K562 (cell line): Measurements from ENCODE around the gene CD4. TPM values are rescaled to one million over a fixed set of nuclear protein-coding genes. Genes with fewer than 3 reads are reported as not detected.

ENCODE experiments used
- ATAC-seq: fragments of 200-7000 bp; cut with Tn5 transposase; 3 replicates; pipeline ENCODE4 v1.9.1; 2020; ENCODE audit warnings: moderate library complexity
- BruUV-seq: library from RNA; stranded (reverse); fragments of 400-500 nt; replicated peaks from 2 replicates; lab custom pipeline; 2021; lab: Mats Ljungman, UMichigan
- CTCF ChIA-PET: fragments of 300-600 bp; formaldehyde crosslinking; extraction: SDS; loops from one replicate; lab custom pipeline; 2021; ENCODE audit warnings: low intra/inter-chr PET ratio; lab: Yijun Ruan, JAX
- POLR2A ChIA-PET: fragments of 300-600, 350-650 bp; sonication (Branson Sonifier 250); formaldehyde crosslinking; extraction: SDS; loops from one replicate; lab custom pipeline; 2021; ENCODE audit warnings: antibody characterized with exemption, inconsistent platforms; lab: Yijun Ruan, JAX
- DNase-seq, 4 experiments: peaks; one replicate each; pipeline versions ENCODE4 v3.0.0 to v3.0.0-alpha.2; 2011 to 2018; ENCODE audit warnings: low spot score in 3 of 4, mixed read lengths in 3 of 4; ENCODE audit errors: extremely low read depth in 1 of 4
- FAIRE-seq: peaks from 2 replicates; lab custom pipeline; 2011; peaks lifted over from hg19 to GRCh38; lab: Jason Lieb, UNC
- H2AFZ ChIP-seq: 2 replicates; pipeline ENCODE4 v1.6.0; 2011; ENCODE audit warnings: low read depth, low read length, control low read depth, inconsistent platforms
- H3K27ac ChIP-seq: fragments of 200-600 bp; 3 replicates; pipeline ENCODE4 v1.8.0; 2011; ENCODE audit warnings: low read depth, mild to moderate bottlenecking, control low read depth, inconsistent platforms, low read length, moderate library complexity, mixed read lengths; ENCODE audit errors: extremely low read depth
- H3K27me3 ChIP-seq, 2 experiments: fragments of 300-600 bp in 1 of 2; 2 replicates in 1 of 2; 3 replicates in 1 of 2; pipeline versions ENCODE4 v1.6.0 to v1.8.0; 2011; ENCODE audit warnings: inconsistent platforms in 2 of 2, low read length in 2 of 2, mild to moderate bottlenecking in 1 of 2, mixed read lengths in 1 of 2, moderate library complexity in 1 of 2; ENCODE audit not compliant: control insufficient read depth in 2 of 2, insufficient read depth in 2 of 2
- H3K36me3 ChIP-seq: fragments of 300-600 bp; 3 replicates; pipeline ENCODE4 v1.8.0; 2011; ENCODE audit warnings: mild to moderate bottlenecking, low read length, inconsistent platforms; ENCODE audit not compliant: control insufficient read depth, insufficient read depth
- H3K4me1 ChIP-seq, 2 experiments: fragments of 200-600 bp in 1 of 2; replicated peaks in 1 of 2; 2 replicates in 1 of 2; 3 replicates in 1 of 2; pipeline versions ENCODE4 v1.5.1 to v1.8.0; 2011; ENCODE audit warnings: inconsistent platforms in 2 of 2, low read length in 2 of 2, mild to moderate bottlenecking in 1 of 2, mixed read lengths in 1 of 2, moderate library complexity in 1 of 2; ENCODE audit not compliant: control insufficient read depth in 2 of 2, insufficient read depth in 2 of 2
- H3K4me2 ChIP-seq: 2 replicates; pipeline ENCODE4 v1.6.1; 2011; ENCODE audit warnings: low read length, control low read depth, inconsistent platforms, mixed read lengths; ENCODE audit not compliant: insufficient read depth
- H3K4me3 ChIP-seq: fragments of 200-600 bp; sonication (generic), shearing (Covaris generic); 2 replicates; pipeline ENCODE4 v1.5.1; 2016; ENCODE audit warnings: control low read depth, inconsistent platforms
- H3K79me2 ChIP-seq: fragments of 200-600 bp; 3 replicates; pipeline ENCODE4 v1.8.0; 2011; ENCODE audit warnings: low read length, inconsistent platforms; ENCODE audit not compliant: control insufficient read depth, insufficient read depth
- H3K9ac ChIP-seq, 2 experiments: 2 replicates each; pipeline versions ENCODE4 v1.6.0 to v1.6.1; 2011; ENCODE audit warnings: low read depth in 2 of 2, low read length in 2 of 2, control low read depth in 1 of 2, inconsistent platforms in 1 of 2, mild to moderate bottlenecking in 1 of 2, mixed read lengths in 1 of 2; ENCODE audit not compliant: insufficient read depth in 1 of 2
- H3K9me1 ChIP-seq: one replicate; pipeline ENCODE4 v1.6.0; 2011; ENCODE audit warnings: inconsistent platforms, mild to moderate bottlenecking, low read length, moderate library complexity; ENCODE audit not compliant: control insufficient read depth, insufficient read depth
- H3K9me3 ChIP-seq: replicated peaks from 2 replicates; pipeline ENCODE4 v1.5.1; 2011; ENCODE audit warnings: low read depth, low read length, inconsistent platforms; ENCODE audit not compliant: control insufficient read depth, insufficient read depth
- H4K20me1 ChIP-seq: replicated peaks from 2 replicates; pipeline ENCODE4 v1.6.1; 2011; ENCODE audit warnings: low read length, inconsistent platforms, mixed read lengths; ENCODE audit not compliant: control insufficient read depth, insufficient read depth
- CBX5 ChIP-seq: IDR thresholded peaks from 2 replicates; pipeline ENCODE4 v1.6.1; 2014; ENCODE audit warnings: low read depth, borderline replicate concordance
- RFX5 ChIP-seq: IDR thresholded peaks from 2 replicates; pipeline ENCODE4 v1.6.1; 2011; ENCODE audit warnings: low read depth, mild to moderate bottlenecking, improper control_type of control experiment, low read length
- SMARCB1 ChIP-seq: IDR thresholded peaks from 2 replicates; pipeline ENCODE4 v1.6.1; 2011; ENCODE audit warnings: improper control_type of control experiment, low read depth; ENCODE audit not compliant: insufficient read length
- TCFL5 ChIP-seq: fragments of 250-450 bp; sonication (Bioruptor Pico); conservative IDR thresholded peaks from 2 replicates; pipeline ENCODE4 v1.6.1; 2021; ENCODE audit warnings: mild to moderate bottlenecking, moderate library complexity, matching md5 sums
- WGBS: fragments of 100-300 bp; shearing (Covaris generic); methylation state at CpG from one replicate; pipeline ENCODE4 v1.1.6; 2016; ENCODE audit warnings: low coverage, mixed read lengths; ENCODE audit not compliant: insufficient coverage; ENCODE audit errors: missing lambda C conversion rate; 5-methylcytosine and 5-hydroxymethylcytosine counted together
- in situ Hi-C: fragments of 300-500 bp; cut with MboI; formaldehyde crosslinking; loops from 4 replicates; pipeline ENCODE4 v1.15.0; 2018; ENCODE audit warnings: inconsistent platforms, mixed read lengths
- intact Hi-C: fragments of 100-400 bp; cut with micrococcal nuclease; formaldehyde crosslinking; loops from 2 replicates; pipeline ENCODE4 v1.14.2; 2022
- polyA plus RNA-seq, 8 experiments: library from polyadenylated mRNA; depleted of rRNA in 4 of 8; stranded (reverse) in 5 of 8; unstranded in 3 of 8; fragments of >200 nt; fragmentation: Nextera tagmentation in 2 of 8; fragmentation: Illumina TruSeq in 1 of 8; extraction: Ambion mirVana in 2 of 8; extraction: Trizol in 1 of 8; gene quantifications; 2 replicates each; pipeline versions ENCODE4 v1.2.1 to v1.2.3, GENCODE V29; 2011 to 2014; ENCODE audit warnings: inconsistent platforms in 1 of 8, missing spikeins in 1 of 8
- total RNA-seq, 7 experiments: library from RNA; depleted of rRNA in 6 of 7; stranded (reverse); fragments of >200 nt in 6 of 7; fragmentation: Illumina TruSeq in 2 of 7; extraction: Trizol in 2 of 7; gene quantifications; 2 replicates each; pipeline versions ENCODE4 v1.2.1 to v1.2.3, GENCODE V29; 2011 to 2021; ENCODE audit warnings: low replicate concordance in 1 of 7
- TF ChIP-seq, protein P1 (sequence below): fragments of 450-650 bp; IDR thresholded peaks from 2 replicates; pipeline ENCODE4 v1.6.1; 2016
- TF ChIP-seq, protein P2 (sequence below): sonication (generic); formaldehyde crosslinking; IDR thresholded peaks from 2 replicates; pipeline ENCODE4 v1.5.0; 2020; ENCODE audit warnings: missing genetic modification reagents
- TF ChIP-seq, protein P3 (sequence below): sonication (generic); formaldehyde crosslinking; IDR thresholded peaks from 2 replicates; pipeline ENCODE4 v1.8.0; 2022; ENCODE audit warnings: mild to moderate bottlenecking, missing genetic modification reagents

The CD4 gene
- total and polyA plus RNA-seq, 9 of the 15 experiments (the other 6 are each of a cell fraction or from before 2014, with no cell fraction given) = 0.06 to 0.27 (median 0.09) TPM; not detected in 5

DNA sequence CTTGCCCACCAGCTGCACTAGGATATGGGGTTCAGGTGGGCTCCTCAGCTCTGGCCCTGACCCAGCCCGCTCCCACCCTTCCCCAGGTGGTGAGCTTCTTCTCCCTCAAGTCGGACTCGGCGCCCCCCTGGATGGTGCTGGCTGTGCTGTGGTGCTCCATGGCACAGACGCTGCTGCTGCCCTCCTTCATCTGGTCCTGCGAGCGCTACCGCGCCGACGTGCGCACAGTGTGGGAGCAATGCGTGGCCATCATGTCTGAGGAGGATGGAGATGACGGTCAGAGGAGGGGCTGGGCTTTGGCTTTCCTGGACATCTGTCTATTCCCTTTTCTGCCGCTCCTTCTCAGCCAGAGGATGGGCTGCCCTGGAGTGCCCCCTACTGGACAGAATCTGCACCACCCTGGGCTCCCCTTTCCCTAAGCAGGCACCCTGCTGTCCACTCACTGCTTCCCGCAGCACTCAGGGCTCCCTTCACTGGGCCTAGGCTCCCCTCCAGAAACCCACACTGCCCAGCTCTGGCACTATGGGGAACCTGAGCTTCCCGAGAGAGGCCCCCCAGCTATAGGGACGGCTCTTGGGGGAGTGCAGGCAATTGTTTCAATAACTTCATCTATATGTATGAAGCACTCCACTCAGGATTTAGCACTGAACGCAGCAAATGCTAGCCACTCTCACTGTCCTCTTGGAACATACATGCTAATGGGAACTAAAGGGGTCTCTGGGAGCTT, 36.2 kb downstream of the CD4 start (continued):
- TF ChIP-seq, protein P1, sequence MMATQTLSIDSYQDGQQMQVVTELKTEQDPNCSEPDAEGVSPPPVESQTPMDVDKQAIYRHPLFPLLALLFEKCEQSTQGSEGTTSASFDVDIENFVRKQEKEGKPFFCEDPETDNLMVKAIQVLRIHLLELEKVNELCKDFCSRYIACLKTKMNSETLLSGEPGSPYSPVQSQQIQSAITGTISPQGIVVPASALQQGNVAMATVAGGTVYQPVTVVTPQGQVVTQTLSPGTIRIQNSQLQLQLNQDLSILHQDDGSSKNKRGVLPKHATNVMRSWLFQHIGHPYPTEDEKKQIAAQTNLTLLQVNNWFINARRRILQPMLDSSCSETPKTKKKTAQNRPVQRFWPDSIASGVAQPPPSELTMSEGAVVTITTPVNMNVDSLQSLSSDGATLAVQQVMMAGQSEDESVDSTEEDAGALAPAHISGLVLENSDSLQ = no peak
- TF ChIP-seq RFX5 = no peak
- TF ChIP-seq, protein P2, sequence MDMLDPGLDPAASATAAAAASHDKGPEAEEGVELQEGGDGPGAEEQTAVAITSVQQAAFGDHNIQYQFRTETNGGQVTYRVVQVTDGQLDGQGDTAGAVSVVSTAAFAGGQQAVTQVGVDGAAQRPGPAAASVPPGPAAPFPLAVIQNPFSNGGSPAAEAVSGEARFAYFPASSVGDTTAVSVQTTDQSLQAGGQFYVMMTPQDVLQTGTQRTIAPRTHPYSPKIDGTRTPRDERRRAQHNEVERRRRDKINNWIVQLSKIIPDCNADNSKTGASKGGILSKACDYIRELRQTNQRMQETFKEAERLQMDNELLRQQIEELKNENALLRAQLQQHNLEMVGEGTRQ (CRISPR knock-in tag) = no peak

DNA sequence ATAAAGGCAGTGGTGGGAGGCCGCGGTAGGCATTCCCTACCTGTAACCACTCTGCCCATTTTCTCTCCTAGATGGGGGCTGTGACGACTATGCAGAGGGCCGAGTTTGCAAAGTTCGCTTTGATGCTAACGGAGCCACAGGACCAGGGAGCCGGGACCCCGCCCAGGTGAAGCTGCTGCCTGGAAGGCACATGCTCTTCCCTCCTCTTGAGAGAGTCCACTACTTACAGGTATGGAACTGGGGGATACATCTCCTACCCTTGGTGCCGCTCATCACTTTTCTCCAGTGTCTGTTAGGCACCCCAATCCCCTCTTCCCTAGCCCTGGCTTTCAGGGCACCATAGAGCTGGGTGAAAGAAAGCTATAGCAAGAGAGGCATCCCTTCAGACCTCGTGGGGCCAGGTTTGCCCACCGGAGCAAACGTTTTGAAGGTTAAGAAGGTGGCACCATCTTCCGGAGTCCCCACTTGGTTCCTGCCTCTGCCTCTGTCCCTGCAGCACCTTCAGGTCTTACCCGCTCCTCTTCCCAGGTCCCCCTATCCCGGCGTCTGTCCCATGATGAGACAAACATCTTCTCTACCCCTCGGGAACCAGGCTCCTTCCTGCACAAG, 36.9 kb downstream of the CD4 start:
- ChIA-PET CTCF (interaction anchor here (0.5 to 1.9 kb wide), 5 partner anchors 59 to 259 kb away, joined by 3 to 15 read pairs (median 5); partner anchors contain the start of gene MLF2), POLR2A (no interaction called here)
- no peak overlapping the region for H3K27ac ChIP-seq
- TF ChIP-seq CBX5 (no peak), TCFL5 (CRISPR knock-in tag) (no peak), SMARCB1 (no peak)
- TF ChIP-seq, protein P3, sequence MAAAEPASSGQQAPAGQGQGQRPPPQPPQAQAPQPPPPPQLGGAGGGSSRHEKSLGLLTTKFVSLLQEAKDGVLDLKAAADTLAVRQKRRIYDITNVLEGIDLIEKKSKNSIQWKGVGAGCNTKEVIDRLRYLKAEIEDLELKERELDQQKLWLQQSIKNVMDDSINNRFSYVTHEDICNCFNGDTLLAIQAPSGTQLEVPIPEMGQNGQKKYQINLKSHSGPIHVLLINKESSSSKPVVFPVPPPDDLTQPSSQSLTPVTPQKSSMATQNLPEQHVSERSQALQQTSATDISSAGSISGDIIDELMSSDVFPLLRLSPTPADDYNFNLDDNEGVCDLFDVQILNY (CRISPR knock-in tag) = no peak
- WGBS = 75% methylated on average over 10 of the region's 17 CpGs
- H3K4me2 ChIP-seq = no peak overlapping the region
- no peak overlapping the region; a peak in 1 of 4 replicates for H3K9ac ChIP-seq
- no peak for FAIRE-seq
- BruUV-seq = no TSS peak
- no peak for DNase-seq
- no peaks in the 10 kb centered on the region for H3K9me3 ChIP-seq
- H2AFZ ChIP-seq = no peak overlapping the region
- intact Hi-C loops = loop anchor here (2.0 to 10.0 kb wide), 4 partner anchors 49 to 271 kb away; partner anchors contain the start of genes IFFO1 and ZNF384
- in situ Hi-C loops = no loop called here
- peaks cover 14 to 57% of the 10 kb centered on the region in 2 experiments; a peak in 4 of 5 replicates for H3K4me1 ChIP-seq
- H3K36me3 ChIP-seq = peaks cover 15% of the 10 kb centered on the region; the same call in 1 of the 3 replicates
- no peaks in the 10 kb centered on the region for H3K9me1 ChIP-seq
- H3K79me2 ChIP-seq = peaks cover 24% of the 10 kb centered on the region
- ATAC-seq = no peak
- peaks cover 0 to 4% of the 10 kb centered on the region in 2 experiments; a peak in 2 of 5 replicates for H3K27me3 ChIP-seq
- H3K4me3 ChIP-seq = no peak overlapping the region
- H4K20me1 ChIP-seq = no peaks in the 10 kb centered on the region
